Measurements from ENCODE around the gene ZNF423. TPM values are rescaled to one million over a fixed set of nuclear protein-coding genes. Genes with fewer than 3 reads are reported as not detected.

The ZNF423 gene
- total RNA-seq, 2 experiments from 2014 or later, result not detected

GRCh38 chr16:49494474-49494873, 361.4 kb downstream of the ZNF423 start:
- Mint-ChIP-seq H3K36me3 (ENCODE audit: low read depth) (no peaks in the 10 kb centered on the region), H3K4me3 (no peak overlapping the region), H3K27me3 (peaks cover 2% of the 10 kb centered on the region), H3K4me1 (no peaks in the 10 kb centered on the region), H3K27ac (no peak overlapping the region), H3K9me3 (ENCODE audit: low read depth) (no peaks in the 10 kb centered on the region)
- CTCF ChIA-PET, result no interaction called here
- no peak for DNase-seq
- POLR2A ChIA-PET, result no interaction called here
- ATAC-seq, result no peak
- intact Hi-C loops (cut with DNase I, micrococcal nuclease), result loop anchor here in 1 of 2 experiments (5.0 kb wide), 1 partner anchor 98 kb away; no protein-coding TSS in a partner anchor

DNA sequence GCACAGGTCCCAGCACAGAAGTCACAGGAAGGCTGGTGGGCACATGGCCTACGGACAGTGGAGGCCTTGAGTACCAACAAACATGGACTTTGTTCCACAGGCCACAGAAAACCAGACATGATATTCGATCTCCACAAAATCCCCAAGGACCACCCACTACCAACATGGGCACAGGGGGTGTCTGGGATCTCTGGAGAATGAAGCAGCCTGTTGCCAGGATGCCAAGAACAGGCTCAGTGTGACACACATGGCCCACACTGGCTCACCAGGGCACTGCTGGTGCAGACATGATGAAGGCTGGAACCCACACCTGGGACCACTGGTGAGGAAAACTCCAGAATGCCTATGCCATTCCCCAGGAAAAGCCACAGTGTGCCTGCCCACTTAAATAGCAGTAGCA, 362.1 kb downstream of the ZNF423 start:
- Mint-ChIP-seq H3K27ac (no peak overlapping the region), H3K4me1 (no peaks in the 10 kb centered on the region), H3K27me3 (peaks cover 2% of the 10 kb centered on the region), H3K36me3 (ENCODE audit: low read depth) (no peaks in the 10 kb centered on the region), H3K9me3 (ENCODE audit: low read depth) (no peaks in the 10 kb centered on the region), H3K4me3 (no peak overlapping the region)
- ChIA-PET CTCF (interaction anchor here (0.7 to 2.4 kb wide), 2 partner anchors 99 to 1078 kb away, joined by 3 to 12 read pairs; no protein-coding TSS in a partner anchor), POLR2A (no interaction called here)
- intact Hi-C loops (cut with DNase I, micrococcal nuclease), result loop anchor here (2.0 to 5.0 kb wide), 2 partner anchors 98 to 429 kb away; no protein-coding TSS in a partner anchor
- no peak for ATAC-seq
- no peak for DNase-seq

DNA sequence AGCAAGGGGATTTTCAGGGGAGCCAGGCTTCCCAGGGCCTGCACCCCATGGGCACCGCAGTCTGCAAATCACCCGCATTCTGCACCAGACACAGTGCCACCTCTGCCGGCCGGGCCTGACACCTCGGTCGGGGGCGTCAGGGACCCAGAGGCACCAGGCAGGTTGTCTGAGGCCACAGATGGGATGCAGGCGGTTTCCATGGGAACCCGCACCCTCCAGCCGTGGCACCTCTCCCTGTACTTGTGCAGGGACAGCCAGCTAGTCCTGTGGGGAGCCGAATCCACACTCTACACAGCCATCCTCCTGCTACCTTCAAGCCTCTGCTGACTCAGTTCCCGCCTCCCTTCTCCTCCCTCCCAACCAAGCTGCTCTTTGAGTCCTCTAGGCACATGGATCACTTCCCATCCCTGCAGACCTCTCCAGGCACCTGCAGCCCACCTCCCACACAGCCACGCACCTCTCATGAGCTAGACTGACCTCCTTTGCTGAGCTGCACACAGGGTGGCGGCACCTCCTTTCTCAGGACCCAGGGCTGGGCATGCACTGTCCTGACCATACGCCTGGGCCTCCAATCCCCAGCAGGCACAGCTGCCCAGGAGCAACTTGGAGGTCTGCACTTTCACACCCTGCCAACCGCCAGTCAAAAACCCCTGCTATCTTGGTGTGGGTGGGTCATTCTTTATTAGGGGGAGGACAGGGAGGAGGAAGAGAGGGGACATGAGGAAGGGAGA, 362.9 kb downstream of the ZNF423 start:
- intact Hi-C loops (cut with DNase I, micrococcal nuclease), result loop anchor here (1.0 to 5.0 kb wide), 4 partner anchors 85 to 430 kb away; no protein-coding TSS in a partner anchor
- CTCF ChIA-PET, result interaction anchor here (0.7 to 2.4 kb wide), 5 partner anchors 16 to 1079 kb away, joined by 3 to 12 read pairs (median 4); no protein-coding TSS in a partner anchor

DNA sequence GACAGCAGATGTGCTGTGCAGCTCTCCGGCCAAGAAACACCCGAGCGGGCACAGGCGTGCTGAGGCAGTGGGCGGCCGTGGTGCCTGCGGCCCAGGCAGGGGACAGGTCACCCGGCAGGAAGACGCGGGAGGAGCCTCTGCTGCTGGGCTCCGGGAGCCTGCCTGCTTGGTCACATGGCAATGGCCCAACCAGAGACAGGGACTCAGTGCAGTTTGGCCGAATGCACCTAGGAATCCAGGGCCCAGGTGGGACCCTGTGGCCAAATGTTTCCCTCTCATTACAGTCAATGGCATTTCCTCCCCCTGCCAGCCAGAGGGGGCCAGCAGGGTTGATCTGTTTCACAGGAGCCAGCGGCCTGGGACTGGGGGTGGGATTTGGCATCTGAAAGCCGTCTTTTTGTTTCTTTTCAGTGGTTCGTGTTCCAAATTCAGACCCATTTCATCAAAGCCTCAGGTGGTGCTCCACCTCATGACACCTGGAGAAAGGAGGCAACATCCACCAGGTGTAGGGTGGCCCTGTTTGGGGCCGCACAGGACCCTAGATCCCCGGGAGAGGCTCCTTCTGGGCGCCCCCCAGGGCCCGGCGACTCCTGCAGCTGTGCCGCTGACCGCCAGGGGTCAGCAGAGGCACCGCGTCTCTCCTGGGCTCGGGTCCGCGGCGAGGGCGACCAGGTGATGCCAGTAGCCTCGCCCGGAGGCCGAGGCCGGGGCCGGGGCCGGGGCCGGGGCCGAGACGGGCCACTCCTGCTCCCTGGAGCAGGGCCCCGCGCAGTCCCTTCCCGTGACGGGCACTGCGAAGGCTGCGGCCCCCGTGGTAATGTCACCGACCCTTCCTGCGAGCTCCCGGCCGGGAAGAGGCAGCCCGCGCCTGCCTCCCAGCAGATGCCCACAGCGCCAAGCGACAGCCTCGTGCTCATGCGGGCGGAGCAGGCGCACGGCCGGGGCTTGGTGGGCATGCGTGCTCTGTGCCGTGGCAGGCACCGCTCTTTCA, 363.8 kb downstream of the ZNF423 start:
- ChIA-PET CTCF (interaction anchor here (0.7 to 2.4 kb wide), 5 partner anchors 17 to 101 kb away, joined by 3 to 12 read pairs (median 4); no protein-coding TSS in a partner anchor), POLR2A (no interaction called here)
- DNase-seq (peak; percentile 69), ATAC-seq (peak; percentile 64)
- Mint-ChIP-seq H3K9me3 (ENCODE audit: low read depth) (no peaks in the 10 kb centered on the region), H3K4me1 (no peaks in the 10 kb centered on the region), H3K4me3 (no peak overlapping the region), H3K27ac (no peak overlapping the region), H3K36me3 (ENCODE audit: low read depth) (no peaks in the 10 kb centered on the region), H3K27me3 (peaks cover 2% of the 10 kb centered on the region)
- intact Hi-C loops (cut with DNase I, micrococcal nuclease), result loop anchor here (1.0 to 5.0 kb wide), 4 partner anchors 84 to 431 kb away; no protein-coding TSS in a partner anchor

More for the DNA sequence above, 362.9 kb downstream of the ZNF423 start:
- POLR2A ChIA-PET, result no interaction called here
- H3K4me3 Mint-ChIP-seq, result no peak overlapping the region
- DNase-seq (no peak), ATAC-seq (no peak)
- no peaks in the 10 kb centered on the region for H3K9me3 Mint-ChIP-seq (ENCODE audit: low read depth)
- no peak overlapping the region for H3K27ac Mint-ChIP-seq
- no peaks in the 10 kb centered on the region for H3K4me1 Mint-ChIP-seq
- no peaks in the 10 kb centered on the region for H3K36me3 Mint-ChIP-seq (ENCODE audit: low read depth)
- H3K27me3 Mint-ChIP-seq, result peaks cover 2% of the 10 kb centered on the region

- CTCF ChIA-PET, result interaction anchor here (0.7 kb wide), 1 partner anchor 81 kb away, joined by 3 read pairs; no protein-coding TSS in a partner anchor
- intact Hi-C loops (cut with DNase I, micrococcal nuclease), result loop anchor here in 1 of 2 experiments (5.0 kb wide), 1 partner anchor 101 kb away; no protein-coding TSS in a partner anchor
Measured at GRCh38 chr16:49491106-49491670, 364.7 kb downstream of the ZNF423 start.

GRCh38 chr16:49490321-49490705, 365.6 kb downstream of the ZNF423 start:
- DNase-seq (no peak), ATAC-seq (no peak)
- ChIA-PET POLR2A (no interaction called here), CTCF (interaction anchor here (0.8 kb wide), 1 partner anchor 431 kb away, joined by 3 read pairs; no protein-coding TSS in a partner anchor)
- intact Hi-C loops (cut with DNase I, micrococcal nuclease), result loop anchor here in 1 of 2 experiments (5.0 kb wide), 1 partner anchor 102 kb away; no protein-coding TSS in a partner anchor
- no peaks in the 10 kb centered on the region for H3K9me3 Mint-ChIP-seq (ENCODE audit: low read depth)
- no peaks in the 10 kb centered on the region for H3K4me1 Mint-ChIP-seq
- no peak overlapping the region for H3K4me3 Mint-ChIP-seq
- H3K27ac Mint-ChIP-seq, result no peak overlapping the region
- H3K27me3 Mint-ChIP-seq, result peaks cover 2% of the 10 kb centered on the region
- H3K36me3 Mint-ChIP-seq (ENCODE audit: low read depth), result no peaks in the 10 kb centered on the region

More at GRCh38 chr16:49491106-49491670, 364.7 kb downstream of the ZNF423 start:
- DNase-seq (no peak), ATAC-seq (no peak)
- Mint-ChIP-seq H3K27me3 (peaks cover 2% of the 10 kb centered on the region), H3K9me3 (ENCODE audit: low read depth) (no peaks in the 10 kb centered on the region), H3K4me1 (no peaks in the 10 kb centered on the region), H3K4me3 (no peak overlapping the region), H3K27ac (no peak overlapping the region), H3K36me3 (ENCODE audit: low read depth) (no peaks in the 10 kb centered on the region)
- POLR2A ChIA-PET, result no interaction called here

- H3K4me1 Mint-ChIP-seq, result no peaks in the 10 kb centered on the region
- no peaks in the 10 kb centered on the region for H3K9me3 Mint-ChIP-seq (ENCODE audit: low read depth)
- H3K36me3 Mint-ChIP-seq (ENCODE audit: low read depth), result no peaks in the 10 kb centered on the region
- DNase-seq, result no peak
- intact Hi-C loops (cut with DNase I, micrococcal nuclease), result loop anchor here in 1 of 2 experiments (5.0 kb wide), 1 partner anchor 102 kb away; no protein-coding TSS in a partner anchor
- no peak overlapping the region for H3K4me3 Mint-ChIP-seq
- H3K27ac Mint-ChIP-seq, result no peak overlapping the region
- CTCF ChIA-PET, result interaction anchor here (0.8 kb wide), 1 partner anchor 432 kb away, joined by 3 read pairs; no protein-coding TSS in a partner anchor
- peaks cover 2% of the 10 kb centered on the region for H3K27me3 Mint-ChIP-seq
- ATAC-seq, result no peak
- POLR2A ChIA-PET, result no interaction called here
Measured at GRCh38 chr16:49489686-49490320, 366.1 kb downstream of the ZNF423 start.

DNA sequence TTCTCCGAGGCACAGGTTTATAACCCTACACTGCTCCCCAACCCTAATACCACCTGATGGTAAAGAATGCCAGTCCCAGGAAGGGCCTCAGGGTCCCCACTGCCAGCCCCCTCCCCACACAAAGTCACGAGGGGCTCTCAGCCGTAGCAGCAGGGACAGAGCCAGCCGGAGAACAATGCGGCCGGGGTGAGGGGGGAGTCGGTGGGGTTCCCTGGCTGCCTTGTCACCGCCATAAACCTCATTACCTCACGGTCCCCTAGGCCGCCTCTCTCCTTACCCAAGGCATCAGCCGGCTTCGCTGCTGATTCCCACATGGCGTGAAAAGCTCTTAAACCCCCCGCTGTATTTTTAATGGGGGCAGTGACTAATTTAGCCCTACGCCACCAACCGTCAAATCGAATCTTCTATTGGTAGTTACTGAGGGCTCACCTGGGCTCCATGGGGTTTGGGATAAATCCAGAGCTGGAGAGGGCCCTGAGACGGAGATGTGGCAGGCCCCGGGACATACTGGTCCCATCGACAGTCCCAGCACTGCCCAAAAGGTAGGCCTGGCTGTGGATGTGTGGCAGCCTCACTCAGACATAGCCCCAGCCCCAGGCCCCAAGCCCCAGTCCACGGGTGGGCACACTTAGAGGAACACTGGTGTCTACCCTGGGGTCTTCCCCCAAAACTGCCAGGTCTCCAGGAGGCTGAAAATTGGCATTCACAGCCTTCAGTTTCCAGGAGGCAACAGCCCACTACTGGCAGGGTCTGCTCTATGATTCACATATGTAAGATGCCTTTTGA, 367.0 kb downstream of the ZNF423 start:
- Mint-ChIP-seq H3K4me1 (no peaks in the 10 kb centered on the region), H3K27ac (no peak overlapping the region), H3K27me3 (peaks cover 2% of the 10 kb centered on the region), H3K9me3 (ENCODE audit: low read depth) (no peaks in the 10 kb centered on the region), H3K4me3 (no peak overlapping the region), H3K36me3 (ENCODE audit: low read depth) (no peaks in the 10 kb centered on the region)
- DNase-seq (no peak), ATAC-seq (no peak)
- CTCF ChIA-PET, result no interaction called here
- intact Hi-C loops (cut with DNase I, micrococcal nuclease), result no loop called here
- POLR2A ChIA-PET, result no interaction called here

DNA sequence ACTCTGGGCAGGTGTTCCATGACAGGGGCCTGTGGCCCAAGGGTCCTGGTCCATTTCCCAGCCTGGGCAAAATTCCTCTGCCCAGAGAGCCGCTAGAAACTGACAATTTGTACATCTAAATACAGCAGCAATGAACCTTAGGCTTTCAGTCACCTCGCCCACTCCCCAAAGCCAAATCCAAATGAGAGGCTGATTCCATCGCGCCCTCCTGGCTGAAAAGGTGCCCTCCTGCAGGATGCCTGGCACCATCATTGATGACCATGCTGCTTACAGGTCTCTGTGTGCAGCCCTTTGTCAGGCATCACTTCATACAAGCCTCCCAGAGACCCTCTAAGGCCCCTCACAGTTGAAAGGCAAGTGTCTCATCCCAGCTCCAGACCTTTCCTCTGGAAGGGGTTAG, 367.6 kb downstream of the ZNF423 start:
- intact Hi-C loops (cut with DNase I, micrococcal nuclease), result no loop called here
- no peaks in the 10 kb centered on the region for H3K36me3 Mint-ChIP-seq (ENCODE audit: low read depth)
- H3K9me3 Mint-ChIP-seq (ENCODE audit: low read depth), result no peaks in the 10 kb centered on the region
- H3K27ac Mint-ChIP-seq, result no peak overlapping the region
- no peak for ATAC-seq
- POLR2A ChIA-PET, result no interaction called here
- DNase-seq, result no peak
- H3K27me3 Mint-ChIP-seq, result peaks cover 2% of the 10 kb centered on the region
- no peak overlapping the region for H3K4me3 Mint-ChIP-seq
- no peaks in the 10 kb centered on the region for H3K4me1 Mint-ChIP-seq
- CTCF ChIA-PET, result no interaction called here

- H3K4me1 Mint-ChIP-seq, result peaks cover 3% of the 10 kb centered on the region
- POLR2A ChIA-PET, result no interaction called here
- H3K36me3 Mint-ChIP-seq (ENCODE audit: low read depth), result no peaks in the 10 kb centered on the region
- peaks cover 2% of the 10 kb centered on the region for H3K27me3 Mint-ChIP-seq
- no peaks in the 10 kb centered on the region for H3K9me3 Mint-ChIP-seq (ENCODE audit: low read depth)
- CTCF ChIA-PET, result no interaction called here
- H3K27ac Mint-ChIP-seq, result no peak overlapping the region
- intact Hi-C loops (cut with DNase I, micrococcal nuclease), result no loop called here
- ATAC-seq (no peak), DNase-seq (no peak)
- H3K4me3 Mint-ChIP-seq, result no peak overlapping the region
Measured at GRCh38 chr16:49487746-49488145, 368.2 kb downstream of the ZNF423 start.

All from activated CD4-positive, alpha-beta T cell treated with anti-CD3 and anti-CD28 coated beads for 36 hours (primary cell).